HG03558 (cell line): Measurements from ENCODE around the gene ADAMTS16.

Experiments
- ATAC-seq: cut with Tn5 transposase; IDR thresholded peaks from one replicate; pipeline ENCODE4 v1.9.1; 2021; ENCODE audit warnings: moderate number of reproducible peaks; ENCODE audit not compliant: unreplicated experiment; ENCODE audit errors: extremely low read depth

The ADAMTS16 gene

DNA sequence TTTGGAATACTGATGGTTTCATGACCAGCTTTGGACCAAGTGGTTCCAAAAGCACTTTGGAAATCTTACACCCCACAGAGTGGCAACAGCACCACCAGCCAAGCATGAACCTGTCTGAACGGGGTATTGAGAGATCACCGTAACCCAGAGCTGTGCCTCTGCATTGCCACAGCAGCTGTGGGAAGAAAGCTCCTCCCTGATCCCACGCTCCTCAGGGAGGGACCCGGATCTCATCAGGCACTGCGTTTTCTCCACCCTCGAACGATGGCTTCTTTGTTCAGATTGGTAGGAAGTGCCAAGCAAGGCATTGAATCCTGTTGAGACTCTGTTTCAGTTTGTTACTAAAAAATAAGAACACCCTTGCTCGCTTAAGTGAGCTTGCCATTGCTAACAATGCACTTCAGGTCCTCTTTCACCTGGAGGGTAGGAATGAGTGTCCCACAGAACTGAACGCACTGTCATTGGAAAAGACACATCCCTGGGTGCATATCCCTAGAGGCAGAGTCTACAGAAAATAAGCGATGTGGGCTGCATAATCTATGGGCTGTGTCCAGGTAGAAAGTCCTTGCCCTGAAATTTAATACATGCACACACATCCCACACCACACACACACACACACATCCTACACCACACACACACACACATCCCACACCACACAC, 164.4 kb downstream of the ADAMTS16 start:
- ATAC-seq, result no peak

DNA sequence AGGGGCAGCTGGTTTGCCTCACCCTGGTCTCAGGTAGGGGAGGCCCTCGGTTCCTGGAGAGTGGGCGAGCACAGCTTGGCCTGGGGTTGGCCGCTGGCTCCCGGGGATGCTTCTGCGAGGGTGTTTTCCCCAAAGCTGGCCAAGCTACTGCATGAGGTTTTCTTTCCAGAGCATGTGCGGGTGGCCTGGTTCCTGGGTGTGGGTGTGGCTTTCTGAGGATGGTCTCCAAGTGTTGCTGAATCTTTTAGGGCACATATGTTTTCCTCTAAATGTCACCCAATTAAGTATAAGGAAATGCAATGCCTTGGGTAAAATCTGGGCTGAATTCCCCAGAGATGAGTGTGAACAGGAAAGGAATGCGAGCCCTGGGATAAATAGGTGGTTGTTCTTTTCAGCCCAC, 166.6 kb downstream of the ADAMTS16 start:
- ATAC-seq, result no peak

DNA sequence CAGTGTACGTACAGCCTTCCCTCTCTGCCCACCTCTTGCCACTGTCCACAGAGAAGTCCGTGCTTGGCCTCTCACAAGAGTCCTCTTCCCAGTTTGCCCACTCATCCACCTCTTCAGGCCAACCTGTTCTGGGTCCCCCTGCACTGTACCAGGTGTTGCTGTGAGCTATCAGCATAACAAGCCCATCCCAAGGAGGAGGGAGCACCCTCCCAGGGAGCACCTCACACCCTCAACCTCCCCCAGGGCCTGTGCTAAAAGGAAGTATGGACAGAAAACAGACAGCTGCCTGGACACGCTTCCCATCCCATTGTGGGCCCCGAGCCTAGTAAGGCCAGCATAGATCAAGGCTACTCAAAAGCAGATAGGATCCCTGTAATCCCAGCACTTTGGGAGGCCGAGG, 168.2 kb downstream of the ADAMTS16 start:
- ATAC-seq, result no peak

DNA sequence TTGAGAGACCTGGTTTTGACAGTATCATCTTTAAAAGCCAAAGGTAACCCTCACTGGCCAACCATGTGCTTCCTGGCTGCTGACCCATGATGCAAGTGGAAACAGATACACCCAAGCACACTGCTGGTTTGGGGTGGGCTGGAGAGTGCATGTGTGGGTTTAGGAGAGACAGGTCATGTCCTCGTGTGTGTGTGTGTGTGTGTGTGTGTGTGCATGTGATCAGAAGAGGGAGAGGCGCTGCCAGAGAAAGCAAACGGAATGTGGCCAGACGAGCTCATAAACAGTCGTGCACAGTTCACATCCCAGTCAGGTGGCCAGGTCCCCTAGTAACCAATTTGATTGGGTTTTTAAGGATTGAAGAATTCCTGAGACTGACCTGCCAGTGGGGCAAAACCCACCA, 169.5 kb downstream of the ADAMTS16 start:
- no peak for ATAC-seq

DNA sequence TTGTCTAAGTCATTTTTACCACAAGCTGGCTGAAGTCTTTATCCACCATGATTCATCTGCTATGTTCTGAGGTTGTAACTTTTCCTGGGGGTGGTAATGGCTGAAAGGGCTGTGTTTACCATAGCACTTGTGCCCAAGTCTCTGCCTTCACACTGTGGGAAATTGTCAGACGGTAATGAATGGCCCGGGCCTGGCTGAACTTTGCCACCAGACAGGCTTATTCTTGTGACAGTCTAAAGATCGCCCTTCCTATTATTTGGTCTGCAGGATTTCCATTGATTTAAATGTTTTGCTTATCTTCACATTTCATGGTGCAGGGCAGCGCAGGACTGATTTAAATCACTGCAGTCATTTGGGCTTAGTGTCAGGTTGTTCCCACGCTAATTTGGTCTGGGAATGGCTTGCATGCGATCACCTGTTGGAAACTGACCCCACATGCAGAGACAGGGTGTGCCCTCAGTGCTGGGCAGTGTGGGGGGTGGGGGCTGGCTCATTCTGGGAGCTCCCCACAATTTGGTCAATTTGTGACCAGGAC, 173.0 kb downstream of the ADAMTS16 start:
- ATAC-seq, result no peak

DNA sequence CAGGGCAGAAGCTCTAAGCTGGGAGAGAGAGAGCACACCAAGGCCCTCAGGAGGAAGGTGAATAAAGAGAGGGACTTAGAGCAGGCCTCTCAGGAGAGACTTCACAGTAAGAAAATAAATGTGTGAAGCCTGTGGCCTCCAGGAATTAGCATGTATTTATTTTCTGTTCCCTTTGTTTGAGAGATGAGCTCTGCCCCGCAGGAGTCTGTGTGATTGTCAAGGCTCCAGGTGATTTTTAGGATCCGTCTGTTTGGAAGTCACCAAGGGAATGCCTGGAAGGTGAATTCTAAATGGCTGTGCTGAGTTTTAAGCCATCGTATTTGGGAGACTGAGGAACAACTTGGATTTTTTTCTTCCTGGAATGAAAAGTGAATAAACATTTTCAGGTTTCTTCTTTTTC, 174.0 kb downstream of the ADAMTS16 start:
- no peak for ATAC-seq

DNA sequence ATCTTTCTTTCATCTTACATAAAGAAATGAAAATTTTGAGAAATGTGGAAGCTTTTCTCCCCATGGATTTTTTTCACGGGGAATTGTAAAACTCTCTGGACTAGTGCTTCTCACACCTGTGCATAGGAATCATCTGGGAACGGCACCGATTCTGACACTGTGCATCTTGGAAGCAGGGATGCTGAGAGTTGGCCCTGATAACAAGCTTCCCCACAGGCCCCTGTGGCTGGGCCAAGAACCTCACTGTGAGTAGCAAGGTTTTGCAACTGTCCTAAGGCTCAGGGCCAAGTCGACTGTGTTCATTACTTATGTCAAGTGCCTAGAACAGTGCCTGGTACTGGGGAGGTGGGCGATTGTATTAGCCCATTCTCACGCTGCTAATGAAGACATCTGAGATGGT, 174.5 kb downstream of the ADAMTS16 start:
- ATAC-seq, result no peak

DNA sequence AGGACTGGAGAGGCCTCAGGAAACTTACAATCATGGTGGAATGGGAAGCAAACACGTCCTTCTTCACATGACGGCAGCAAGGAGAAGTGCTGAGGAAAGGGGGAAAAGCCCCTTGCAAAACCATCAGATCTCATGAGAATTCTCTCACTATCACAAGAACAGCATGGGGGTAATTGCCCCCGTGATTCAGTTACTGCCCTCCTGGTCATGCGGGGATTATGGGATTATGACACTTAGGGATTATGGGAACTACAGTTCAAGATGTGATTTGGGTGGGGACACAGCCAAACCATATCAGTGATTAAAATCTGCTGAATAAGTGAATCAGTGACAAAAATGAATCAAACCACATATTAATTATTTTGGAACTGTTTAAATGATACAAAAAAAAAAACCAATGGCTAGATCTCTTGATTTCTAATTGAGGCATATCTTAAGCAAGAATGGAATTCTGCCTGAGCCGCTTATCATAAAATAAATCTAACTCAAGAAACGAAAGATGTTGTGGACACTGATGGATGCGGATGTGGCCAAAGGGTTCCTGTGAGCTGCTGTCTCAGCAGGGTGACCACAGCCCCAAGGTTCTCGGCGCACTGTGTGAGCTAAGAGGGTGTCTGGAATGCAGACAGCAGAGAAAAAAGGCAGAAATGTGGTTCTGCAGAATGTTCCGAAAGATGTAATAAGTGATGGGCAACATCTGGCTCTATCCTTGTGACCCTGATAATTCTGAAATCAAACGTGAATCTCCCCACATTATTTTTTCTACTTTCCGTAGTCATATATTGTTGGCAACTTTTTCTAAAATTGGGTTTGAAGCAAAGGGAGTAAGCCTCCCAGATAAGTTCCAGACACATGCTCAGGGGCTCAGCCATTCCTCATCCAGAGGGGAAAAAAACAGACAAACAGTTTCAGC, 175.2 kb downstream of the ADAMTS16 start:
- no peak for ATAC-seq

DNA sequence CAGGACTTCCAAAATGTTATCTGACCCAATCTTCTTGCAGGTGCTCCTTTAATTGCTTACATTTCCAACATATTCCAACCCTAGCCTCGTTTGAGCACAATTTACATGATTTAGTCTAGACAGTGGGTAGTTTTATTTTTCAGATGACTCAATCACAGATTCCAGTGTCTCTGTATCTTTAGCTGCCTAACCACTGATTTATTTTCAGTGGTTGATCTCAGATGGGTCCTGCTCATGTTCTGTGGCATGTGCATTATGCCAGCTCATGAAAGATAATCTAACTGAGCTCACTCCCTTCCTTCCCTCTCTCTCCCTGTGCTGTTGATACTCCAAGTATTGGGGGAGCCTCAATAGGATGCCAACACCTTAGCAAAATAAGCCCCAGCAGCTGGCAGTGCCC, 176.2 kb downstream of the ADAMTS16 start:
- no peak for ATAC-seq

DNA sequence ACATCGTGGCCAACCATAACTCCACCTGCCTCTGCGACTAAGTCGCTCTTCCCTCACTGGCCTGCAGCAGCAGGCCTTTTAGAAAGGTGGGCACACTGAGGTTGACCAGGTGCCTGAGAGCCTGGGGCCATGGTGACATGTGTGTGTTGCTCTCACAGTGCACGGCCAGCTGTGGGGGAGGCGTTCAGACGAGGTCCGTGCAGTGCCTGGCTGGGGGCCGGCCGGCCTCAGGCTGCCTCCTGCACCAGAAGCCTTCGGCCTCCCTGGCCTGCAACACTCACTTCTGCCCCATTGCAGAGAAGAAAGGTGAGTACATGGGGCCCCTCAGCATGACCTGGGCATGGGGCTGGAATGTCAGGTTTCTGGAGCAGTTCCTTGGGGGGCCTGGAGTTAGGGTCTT, 177.8 kb downstream of the ADAMTS16 start:
- no peak for ATAC-seq

DNA sequence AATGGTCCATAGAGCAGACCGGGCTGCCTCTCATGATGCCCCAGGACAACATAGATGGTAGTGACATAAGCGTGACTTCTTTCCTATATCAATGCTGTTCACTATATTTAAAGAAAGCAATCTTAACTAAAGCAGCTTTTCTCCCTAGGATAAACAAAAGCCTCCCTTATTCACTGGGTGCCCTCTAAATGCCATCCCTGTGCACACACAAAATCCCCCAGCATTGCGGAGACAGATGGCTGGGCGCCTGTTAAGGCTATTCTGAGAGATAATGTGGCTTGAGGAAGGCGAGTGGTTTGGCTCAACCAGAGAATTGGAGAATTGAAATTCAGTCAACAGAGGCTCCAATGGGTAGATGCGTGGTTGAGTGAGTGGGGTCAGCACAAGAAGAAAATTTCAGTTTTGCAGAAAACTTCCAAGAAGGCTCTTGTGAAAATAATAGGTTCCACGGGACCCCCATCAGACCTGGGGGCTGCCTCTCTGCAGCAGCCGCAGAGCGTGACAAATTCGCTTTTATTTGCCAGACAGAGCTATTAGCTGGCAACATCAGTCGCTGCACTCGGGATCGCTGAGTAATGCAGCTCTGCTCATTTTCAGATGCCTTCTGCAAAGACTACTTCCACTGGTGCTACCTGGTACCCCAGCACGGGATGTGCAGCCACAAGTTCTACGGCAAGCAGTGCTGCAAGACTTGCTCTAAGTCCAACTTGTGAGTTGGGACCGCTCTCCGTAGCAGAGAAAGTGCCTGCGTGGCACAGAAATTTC, 178.5 kb downstream of the ADAMTS16 start:
- ATAC-seq, result no peak

DNA sequence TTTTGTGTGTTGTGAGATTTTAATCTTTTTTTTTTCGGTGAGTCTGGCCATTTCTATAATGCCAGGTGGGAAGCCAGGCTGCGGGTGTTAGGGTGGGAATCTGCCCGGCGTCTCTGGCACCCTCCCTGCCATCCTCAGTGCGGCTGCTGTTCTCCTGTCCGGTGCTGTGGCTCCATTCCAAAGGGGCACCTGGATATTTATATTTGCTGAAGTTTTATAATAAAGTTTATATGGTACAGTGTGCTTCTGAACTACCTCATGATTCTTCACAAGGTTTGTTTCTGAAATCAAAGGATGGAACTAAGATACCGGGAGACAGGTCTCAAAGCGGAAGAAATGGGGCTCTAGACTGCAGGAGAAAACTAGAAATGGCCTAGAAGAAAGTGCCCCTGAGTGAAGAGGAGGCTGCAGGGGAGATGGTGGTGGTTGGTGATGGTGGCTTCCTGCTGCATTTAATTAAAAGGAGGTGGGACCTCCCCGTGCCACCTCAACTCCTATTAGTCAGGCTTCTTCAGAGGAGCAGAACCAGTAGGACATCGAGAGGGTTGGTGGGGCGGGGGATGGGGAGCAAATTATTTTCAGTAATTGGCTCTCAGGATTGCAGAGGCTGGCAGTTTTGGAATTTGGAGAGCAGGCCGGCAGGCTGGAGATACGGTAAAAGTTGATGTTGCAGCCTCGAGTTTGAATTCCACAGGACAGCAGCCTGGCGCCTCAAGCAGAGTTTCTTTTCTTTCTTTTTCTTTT, 180.1 kb downstream of the ADAMTS16 start:
- ATAC-seq, result no peak

DNA sequence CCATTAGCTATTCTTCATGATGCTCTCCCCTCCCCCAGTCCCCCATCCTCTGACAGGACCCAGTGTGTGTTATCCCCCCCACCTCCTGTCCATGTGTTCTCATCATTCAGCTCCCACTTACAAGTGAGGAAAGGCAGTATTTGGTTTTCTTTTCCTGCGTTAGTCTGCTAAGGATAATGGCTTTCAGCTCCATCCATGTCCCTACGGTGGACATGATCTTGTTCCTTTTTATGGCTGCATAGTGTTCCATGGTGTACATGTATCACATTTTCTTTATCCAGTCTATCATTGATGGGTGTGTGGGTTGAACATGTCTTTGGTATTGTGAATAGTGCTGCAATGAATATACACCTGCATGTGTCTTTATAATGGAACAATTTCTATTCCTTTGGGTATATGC, 181.0 kb downstream of the ADAMTS16 start:
- ATAC-seq, result no peak

DNA sequence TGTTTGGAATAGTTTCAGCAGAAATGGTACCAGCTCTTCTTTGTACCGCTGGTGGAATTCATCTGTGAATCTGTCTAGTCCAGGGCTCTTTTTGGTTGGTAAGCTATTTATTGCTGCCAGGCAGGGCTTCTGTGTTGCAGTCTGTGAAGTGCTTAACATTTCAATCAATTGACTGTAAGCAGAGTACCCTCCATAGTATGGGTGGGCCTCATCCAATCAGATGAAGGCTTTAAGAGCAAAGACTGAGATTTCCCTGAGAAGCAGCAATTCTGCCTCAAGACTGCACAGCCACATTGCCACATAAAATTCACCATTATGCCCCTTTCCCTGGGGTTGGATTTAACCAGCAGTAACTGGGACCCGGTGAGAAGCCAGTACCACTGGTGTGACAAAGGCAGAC, 183.4 kb downstream of the ADAMTS16 start:
- ATAC-seq, result no peak

DNA sequence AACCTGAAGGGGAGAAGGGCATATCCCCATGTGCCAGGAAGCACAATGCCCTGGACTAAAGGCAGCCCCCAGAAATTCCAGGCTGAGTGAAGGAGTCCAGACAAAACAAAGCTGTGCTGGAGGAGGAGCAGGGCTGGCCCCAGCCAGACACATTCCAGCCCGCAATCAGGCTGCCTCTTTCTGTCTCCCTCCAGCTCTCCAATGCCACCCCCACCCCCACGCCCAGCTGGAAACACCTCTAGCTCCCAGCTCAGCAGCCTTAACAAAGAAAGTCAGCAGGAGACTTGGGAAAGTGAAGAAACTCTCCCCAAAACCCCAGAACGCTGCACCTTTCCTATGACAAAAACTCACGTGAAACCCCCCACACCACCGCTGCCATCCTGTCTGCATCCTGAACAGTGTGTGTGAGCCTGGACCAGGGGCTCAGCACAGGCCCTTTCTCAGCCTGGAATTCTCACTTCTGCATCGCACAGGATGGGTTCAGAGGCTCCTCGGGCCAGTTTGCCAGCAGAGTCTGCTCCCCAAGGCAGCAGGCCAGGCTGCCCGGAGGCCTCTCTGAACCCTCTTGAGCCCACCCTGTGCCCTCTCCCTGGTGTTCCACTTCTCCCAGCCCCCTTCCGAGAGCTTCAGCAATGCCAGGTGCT, 186.1 kb downstream of the ADAMTS16 start:
- ATAC-seq, result no peak

DNA sequence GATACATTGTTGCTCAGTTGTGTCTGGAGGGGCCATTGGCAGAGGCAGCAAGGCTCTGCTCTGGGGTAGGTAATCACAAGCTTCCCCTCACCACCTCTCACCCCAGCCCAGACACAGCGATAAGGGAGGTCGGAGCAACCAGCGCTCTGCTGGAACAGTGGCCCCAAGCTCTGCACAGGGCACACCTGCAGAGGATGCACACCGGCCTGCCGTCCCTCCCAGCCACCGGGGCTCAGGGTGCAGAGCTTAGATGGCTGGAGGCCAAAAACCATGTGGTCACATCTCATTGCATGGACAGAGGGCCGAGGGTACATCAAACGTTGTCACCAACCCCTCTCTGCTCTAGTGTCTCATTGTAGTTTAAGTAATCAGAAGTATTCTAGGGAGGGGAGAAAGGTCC, 187.0 kb downstream of the ADAMTS16 start:
- ATAC-seq, result no peak

DNA sequence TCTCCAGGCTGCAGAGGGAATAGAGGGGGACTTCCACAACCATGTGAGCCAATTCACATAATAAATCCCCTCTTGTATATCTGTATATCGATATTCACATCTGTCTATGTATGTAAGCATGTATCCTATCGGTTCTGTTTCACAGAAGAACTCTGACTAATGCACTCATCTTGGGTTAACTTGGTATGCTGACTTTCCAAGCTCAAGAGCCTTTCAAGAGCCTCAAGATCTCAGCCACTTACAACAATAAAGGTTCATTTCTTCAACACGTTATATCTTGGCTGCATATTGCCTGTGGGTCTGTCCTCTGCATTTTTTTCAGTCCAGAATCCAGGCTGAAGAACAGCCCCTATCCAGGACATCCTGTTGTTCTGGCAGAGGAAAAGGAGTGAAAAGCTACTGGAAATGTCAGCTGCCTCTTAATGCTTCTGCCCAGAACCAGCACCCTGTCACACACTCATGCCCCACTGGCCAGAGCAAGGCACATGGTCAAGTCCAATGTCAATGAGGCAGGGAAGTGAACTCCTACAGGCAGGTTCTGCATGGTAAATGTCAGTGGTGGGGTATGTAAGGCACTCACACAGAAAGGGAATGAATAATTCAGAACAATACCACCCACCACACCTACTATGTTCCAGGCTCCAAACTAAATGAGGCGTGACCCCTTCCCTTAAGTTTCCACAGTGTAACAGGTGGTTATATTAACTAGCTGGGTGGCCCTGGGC, 190.8 kb downstream of the ADAMTS16 start:
- no peak for ATAC-seq

DNA sequence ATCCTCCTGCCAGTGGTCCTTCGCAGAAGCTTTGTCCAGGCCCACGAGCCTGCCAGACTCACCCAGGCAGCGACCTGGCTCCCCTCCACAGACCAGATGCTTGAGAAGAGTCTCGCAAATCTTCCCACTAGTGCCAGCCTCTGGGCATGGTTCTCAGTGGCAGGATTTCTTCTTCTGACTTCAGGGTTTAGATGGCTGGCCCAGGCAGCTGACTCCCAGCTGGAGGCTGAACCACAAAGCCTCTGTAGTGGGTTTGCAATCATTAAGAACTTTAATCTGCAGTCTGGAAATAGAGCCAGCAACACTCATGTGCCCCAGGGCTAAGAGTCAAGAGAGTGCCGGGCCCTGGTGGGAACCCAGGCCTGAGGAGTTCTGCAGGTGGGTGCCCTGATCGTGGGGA, 191.7 kb downstream of the ADAMTS16 start:
- ATAC-seq, result no peak

DNA sequence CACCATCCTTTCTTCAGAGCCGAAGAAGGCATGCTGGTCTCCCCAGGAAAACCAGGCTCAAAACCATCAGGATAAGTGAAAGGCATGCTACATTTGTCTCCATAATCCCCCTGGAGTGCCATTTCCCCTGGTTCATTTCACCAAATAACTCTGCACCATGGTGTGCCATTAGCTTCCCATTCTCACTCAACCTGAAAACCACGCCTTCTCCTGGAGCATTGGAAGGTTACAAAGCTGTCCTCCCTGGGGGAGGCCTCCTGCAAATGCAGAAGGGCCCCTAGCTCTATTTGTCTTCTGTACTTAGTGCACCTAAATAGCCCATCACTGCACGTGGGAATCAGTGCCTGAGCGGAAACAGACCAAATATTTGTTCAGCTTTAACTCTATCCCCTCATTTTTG, 192.2 kb downstream of the ADAMTS16 start:
- ATAC-seq, result no peak
